Measurements from ENCODE around the gene CTNNA3.

- TF ChIP-seq CTCF (conservative IDR thresholded peaks at IDR 0.05 in 1 of 2, IDR thresholded peaks at IDR 0.05 in 1 of 2; ENCODE audit: extremely low read depth in 1 of 2, insufficient read depth in 1 of 2, low read depth in 1 of 2, low read length in 2 of 2) (no peak), EZH2 (IDR thresholded peaks at IDR 0.05; ENCODE audit: borderline replicate concordance, low read length) (no peak)
Measured at GRCh38 chr10:67471022-67471421, 225.0 kb downstream of the CTNNA3 start.

Measured in mammary epithelial cell (primary cell).